Anterior cingulate cortex (tissue), 58 donors: ENCODE data around the gene FKBP4.

Experiments
- DNase-seq, 58 donors: peaks; one replicate each; lab custom pipeline; 2025; lab: John Stamatoyannopoulos, UW

FKBP4 gene

GRCh38 chr12:2841056-2841650, 46.4 kb downstream of the FKBP4 start:
- peak in 1 of 58 donors; percentile 65 for DNase-seq

GRCh38 chr12:2842948-2843347, 48.2 kb downstream of the FKBP4 start:
- DNase-seq: no peak

- DNase-seq: no peak
Observed at GRCh38 chr12:2844786-2845185, 50.0 kb downstream of the FKBP4 start.

GRCh38 chr12:2845280-2845679, 50.5 kb downstream of the FKBP4 start:
- DNase-seq: no peak

- DNase-seq: no peak
Observed at GRCh38 chr12:2851931-2852330, 57.2 kb downstream of the FKBP4 start.

- peak in 55 of 58 donors; percentile 5 to 84 (median 56) for DNase-seq
Observed at GRCh38 chr12:2853626-2854025, 58.9 kb downstream of the FKBP4 start.
